Measurements from ENCODE around the gene SCT. TPM values are rescaled to one million over a fixed set of nuclear protein-coding genes. Genes with fewer than 3 reads are reported as not detected.

The SCT gene
- total and polyA plus RNA-seq, 8 donors = 1.6 to 3.0 (median 2.5) TPM; not detected in 2

DNA sequence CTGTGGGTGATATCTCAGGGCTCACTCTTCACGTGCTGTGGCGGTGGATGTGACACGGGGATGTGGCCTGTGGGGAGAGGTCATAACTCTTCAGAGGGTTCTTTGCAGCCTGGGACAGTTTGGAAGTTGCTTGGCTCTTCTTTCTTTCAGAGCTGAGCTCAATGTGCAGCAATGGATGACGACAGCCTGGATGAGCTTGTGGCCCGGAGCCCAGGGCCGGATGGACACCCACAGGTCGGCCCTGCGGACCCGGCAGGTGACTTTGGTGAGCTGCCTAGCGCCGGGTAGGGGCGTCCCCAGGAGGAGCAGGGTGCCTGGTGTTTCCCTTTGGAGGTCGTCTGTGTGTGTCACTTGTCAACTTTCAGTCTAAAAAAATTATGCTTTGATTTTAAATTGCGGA lies 45.6 kb downstream of the SCT start:
- Histone ChIP-seq H3K27me3 (no peaks in the 10 kb centered on the region), H3K27ac (no peak overlapping the region), H3K9me3 (no peaks in the 10 kb centered on the region), H3K4me3 (no peak overlapping the region), H3K36me3 (peaks cover 0 to 47% of the 10 kb centered on the region in 2 donors), H3K4me1 (peaks cover 18 to 43% of the 10 kb centered on the region in 2 donors)
- TF ChIP-seq, protein P1, sequence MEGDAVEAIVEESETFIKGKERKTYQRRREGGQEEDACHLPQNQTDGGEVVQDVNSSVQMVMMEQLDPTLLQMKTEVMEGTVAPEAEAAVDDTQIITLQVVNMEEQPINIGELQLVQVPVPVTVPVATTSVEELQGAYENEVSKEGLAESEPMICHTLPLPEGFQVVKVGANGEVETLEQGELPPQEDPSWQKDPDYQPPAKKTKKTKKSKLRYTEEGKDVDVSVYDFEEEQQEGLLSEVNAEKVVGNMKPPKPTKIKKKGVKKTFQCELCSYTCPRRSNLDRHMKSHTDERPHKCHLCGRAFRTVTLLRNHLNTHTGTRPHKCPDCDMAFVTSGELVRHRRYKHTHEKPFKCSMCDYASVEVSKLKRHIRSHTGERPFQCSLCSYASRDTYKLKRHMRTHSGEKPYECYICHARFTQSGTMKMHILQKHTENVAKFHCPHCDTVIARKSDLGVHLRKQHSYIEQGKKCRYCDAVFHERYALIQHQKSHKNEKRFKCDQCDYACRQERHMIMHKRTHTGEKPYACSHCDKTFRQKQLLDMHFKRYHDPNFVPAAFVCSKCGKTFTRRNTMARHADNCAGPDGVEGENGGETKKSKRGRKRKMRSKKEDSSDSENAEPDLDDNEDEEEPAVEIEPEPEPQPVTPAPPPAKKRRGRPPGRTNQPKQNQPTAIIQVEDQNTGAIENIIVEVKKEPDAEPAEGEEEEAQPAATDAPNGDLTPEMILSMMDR (IDR thresholded peaks at IDR 0.05) = no peak
- ATAC-seq (no peak), DNase-seq (no peak)
- intact Hi-C loops (cut with DNase I) = no loop called here

DNA sequence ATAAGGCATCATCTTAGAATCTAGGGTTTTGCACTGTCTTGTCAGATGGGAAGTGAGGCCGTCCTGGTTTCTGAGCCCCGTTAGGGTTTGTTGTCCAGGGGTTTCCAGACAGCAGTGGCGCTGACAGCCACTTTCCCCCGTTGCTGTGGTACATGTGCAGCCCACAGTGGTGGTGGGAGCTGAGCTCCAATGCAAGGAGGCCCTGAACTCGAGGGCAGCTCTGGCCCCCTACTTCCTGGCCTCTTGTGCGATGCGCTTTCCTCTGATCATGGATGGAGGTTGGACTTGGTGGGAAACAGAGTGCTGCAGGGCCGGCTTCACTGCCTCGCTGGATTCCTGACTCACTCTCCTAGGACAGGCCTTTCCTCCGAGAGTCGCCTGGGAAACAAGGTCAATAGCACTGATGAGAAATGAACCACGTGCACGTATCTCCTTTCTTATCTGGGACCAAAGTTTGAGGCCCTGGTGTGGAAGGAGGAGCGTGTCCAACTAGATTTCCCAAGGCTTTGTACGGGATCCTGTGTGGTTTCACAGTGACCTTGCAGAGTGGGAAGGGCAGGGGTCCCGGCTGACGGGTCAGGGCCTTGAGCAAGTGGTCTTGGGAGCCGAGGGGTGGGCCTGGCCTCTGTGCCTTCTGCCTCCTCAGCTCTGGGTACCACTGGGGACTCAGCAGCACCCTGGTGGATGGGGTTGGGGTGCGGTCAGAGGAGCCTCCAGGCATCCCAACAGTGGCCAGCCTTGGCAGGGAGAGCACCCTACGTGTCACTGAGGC lies 47.0 kb downstream of the SCT start:
- Histone ChIP-seq H3K36me3 (peaks cover 0 to 38% of the 10 kb centered on the region in 2 donors), H3K9me3 (no peaks in the 10 kb centered on the region), H3K4me3 (no peak overlapping the region), H3K4me1 (peaks cover 22 to 48% of the 10 kb centered on the region in 2 donors), H3K27ac (no peak overlapping the region), H3K27me3 (peaks cover 3 to 7% of the 10 kb centered on the region in 2 donors)
- ATAC-seq (no peak), DNase-seq (peak in 1 of 4 donors; percentile 61)
- TF ChIP-seq, protein P1 (IDR thresholded peaks at IDR 0.05) = no peak
- intact Hi-C loops (cut with DNase I) = no loop called here

DNA sequence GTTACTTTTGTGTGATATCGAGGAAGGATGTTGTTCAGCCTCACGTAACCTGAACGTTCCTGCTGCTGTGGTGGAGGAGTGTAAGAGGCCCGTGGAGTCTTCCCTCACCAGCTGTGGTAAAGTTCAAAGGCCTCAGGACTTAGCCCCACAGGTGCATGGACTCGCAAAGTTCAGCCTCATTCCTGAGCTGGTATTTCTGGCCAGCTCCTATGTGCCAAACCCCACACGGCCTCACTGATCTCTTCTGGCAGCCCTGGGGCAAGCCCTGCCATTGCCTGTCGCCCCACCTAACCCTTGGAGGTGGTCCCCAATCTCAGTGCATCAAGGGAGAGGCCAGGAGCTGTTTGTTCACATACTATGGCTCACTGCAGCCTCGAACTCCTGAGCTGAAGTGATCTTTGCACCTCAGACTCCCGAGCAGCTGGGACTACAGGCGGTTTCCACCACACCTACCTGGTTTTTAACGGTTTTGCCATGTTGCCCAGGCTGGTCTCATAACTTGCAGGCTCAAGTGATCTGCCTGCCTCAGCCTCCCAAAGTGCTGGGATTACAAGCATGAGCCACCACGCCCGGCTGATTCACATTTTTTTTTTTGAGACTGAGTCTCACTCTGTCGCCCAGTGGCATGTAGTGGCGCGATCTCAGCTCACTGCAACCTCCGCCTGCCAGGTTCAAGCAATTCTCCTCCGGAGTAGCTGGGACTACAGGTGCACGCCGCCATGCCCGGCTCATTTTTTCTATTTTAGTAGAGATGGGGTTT lies 48.5 kb downstream of the SCT start:
- no peak for DNase-seq
- no peaks in the 10 kb centered on the region for H3K9me3 ChIP-seq
- no peak overlapping the region for H3K27ac ChIP-seq
- H3K27me3 ChIP-seq = peaks cover 4 to 17% of the 10 kb centered on the region in 2 donors
- intact Hi-C loops (cut with DNase I) = no loop called here
- peak overlapping the region in 1 of 2 donors; percentile 76 for H3K4me3 ChIP-seq
- no peak for ATAC-seq
- TF ChIP-seq, protein P1 (IDR thresholded peaks at IDR 0.05) = no peak
- peaks cover 0 to 23% of the 10 kb centered on the region in 2 donors for H3K36me3 ChIP-seq
- peaks cover 25 to 58% of the 10 kb centered on the region in 2 donors for H3K4me1 ChIP-seq

DNA sequence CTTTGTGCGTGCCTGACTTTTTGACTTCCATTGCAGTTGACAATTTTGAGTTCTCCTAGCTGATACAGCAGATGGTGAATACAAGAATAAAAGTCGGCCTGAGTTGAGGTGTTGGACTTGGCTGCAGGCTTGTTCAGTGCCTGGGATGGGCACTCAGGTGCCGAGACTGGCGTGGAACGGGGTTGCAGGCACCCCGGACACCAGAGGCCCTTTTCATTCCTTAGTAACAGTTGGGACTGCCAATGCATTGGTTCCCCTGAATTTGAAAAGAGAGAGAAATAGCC lies 49.4 kb downstream of the SCT start:
- DNase-seq (no peak), ATAC-seq (no peak)
- peak overlapping the region; percentile 76 for H3K4me3 ChIP-seq
- H3K4me1 ChIP-seq = peaks cover 25 to 66% of the 10 kb centered on the region in 2 donors
- peaks cover 4 to 22% of the 10 kb centered on the region in 2 donors for H3K27me3 ChIP-seq
- peaks cover 0 to 14% of the 10 kb centered on the region in 2 donors for H3K36me3 ChIP-seq
- no peaks in the 10 kb centered on the region for H3K9me3 ChIP-seq
- H3K27ac ChIP-seq = no peak overlapping the region
- intact Hi-C loops (cut with DNase I) = no loop called here
- TF ChIP-seq, protein P1 (IDR thresholded peaks at IDR 0.05) = no peak

Data from left lung (tissue), 10 donors.